HG02840 (cell line): ENCODE results near the gene OR4C11.

Source experiments
- ATAC-seq: cut with Tn5 transposase; IDR thresholded peaks from one replicate; pipeline ENCODE4 v1.9.1; 2021; ENCODE audit warnings: mild to moderate bottlenecking, moderate library complexity, moderate number of reproducible peaks; ENCODE audit not compliant: unreplicated experiment, low FRiP score

The OR4C11 gene

GRCh38 chr11:55607545-55607944 lies at the start of gene OR4C11:
OR4C11 (minus strand) TSS chr11:55607645; CDS start chr11:55604373, 3,272 bp downstream.
- no peak for ATAC-seq

GRCh38 chr11:55655096-55655495 lies 47.7 kb upstream of the OR4C11 start:
- no peak for ATAC-seq

DNA sequence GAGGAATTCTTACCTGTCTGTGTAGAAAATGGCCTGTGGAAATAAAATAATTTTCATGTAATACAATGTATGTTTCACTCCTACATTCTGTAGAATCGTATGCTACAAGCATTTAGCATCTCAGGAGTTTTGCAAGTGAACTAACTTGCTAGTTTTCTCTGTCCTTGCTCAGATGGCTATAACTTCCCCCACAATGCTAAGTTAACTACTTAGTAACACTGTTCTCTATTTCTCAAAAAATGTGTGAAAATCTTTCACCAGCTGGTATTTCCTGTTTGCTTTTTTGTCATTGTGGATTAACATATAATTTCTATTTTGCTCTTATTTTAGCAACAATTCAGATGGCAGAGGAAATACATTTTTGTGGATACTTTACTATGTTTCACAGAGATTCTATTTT lies 45.1 kb upstream of the OR4C11 start:
- no peak for ATAC-seq

- ATAC-seq: no peak
Measured at GRCh38 chr11:55648027-55648426, 40.6 kb upstream of the OR4C11 start, which contains the start of gene OR4S2. OR4S2 (plus strand) TSS chr11:55648327; CDS start chr11:55650904, 2,577 bp downstream.

DNA sequence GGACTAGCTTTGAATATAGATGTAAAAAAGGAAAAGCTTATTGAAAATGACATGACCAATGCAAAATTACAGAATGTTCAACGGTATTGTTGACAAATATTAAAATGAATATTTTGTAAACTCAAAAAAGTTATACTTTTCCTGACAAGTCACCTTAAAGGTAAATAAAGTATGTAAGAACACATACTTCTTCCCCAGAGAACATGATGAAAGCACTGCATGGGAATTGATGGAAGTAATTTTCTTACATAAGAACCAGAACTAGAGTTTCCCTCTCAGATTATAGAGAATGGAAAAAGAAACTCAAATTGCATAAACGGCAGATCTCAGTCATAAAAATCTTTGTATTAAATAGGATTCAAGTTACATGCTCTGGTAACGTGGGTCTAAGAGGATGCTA lies 27.4 kb upstream of the OR4C11 start, which contains the start of gene OR4P4:
TSS of gene OR4P4 (plus strand) at position 301 of the 400 bp plus-strand sequence.
- no peak for ATAC-seq

GRCh38 chr11:55624531-55624930 lies 17.1 kb upstream of the OR4C11 start:
- no peak for ATAC-seq

GRCh38 chr11:55572548-55572947 lies 34.9 kb downstream of the OR4C11 start:
- no peak for ATAC-seq

- no peak for ATAC-seq
Measured at GRCh38 chr11:55571828-55572227, 35.6 kb downstream of the OR4C11 start, which contains the start of gene OR4C16. OR4C16 (plus strand) TSS chr11:55572128; CDS start chr11:55572128, 0 bp downstream.

DNA sequence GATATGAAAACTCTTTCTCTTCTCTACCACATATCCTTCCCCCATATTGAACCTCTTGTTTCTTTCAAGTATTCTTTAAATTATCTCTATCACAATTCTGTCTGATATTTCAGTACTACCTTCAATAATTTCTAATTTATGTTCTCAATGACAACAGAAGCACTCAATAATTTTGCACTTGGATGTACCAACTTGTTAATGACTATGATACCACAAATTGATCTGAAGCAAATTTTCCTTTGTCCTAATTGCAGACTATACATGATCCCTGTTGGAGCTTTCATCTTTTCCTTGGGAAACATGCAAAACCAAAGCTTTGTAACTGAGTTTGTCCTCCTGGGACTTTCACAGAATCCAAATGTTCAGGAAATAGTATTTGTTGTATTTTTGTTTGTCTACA lies 53.3 kb downstream of the OR4C11 start, which contains the start of gene OR4C15:
TSS of gene OR4C15 (plus strand) at position 301 of the 400 bp plus-strand sequence. CDS start at position 301, 0 bp downstream.
- ATAC-seq: no peak
